ENCODE measurements around the gene NKAIN2.

NKAIN2 gene

DNA sequence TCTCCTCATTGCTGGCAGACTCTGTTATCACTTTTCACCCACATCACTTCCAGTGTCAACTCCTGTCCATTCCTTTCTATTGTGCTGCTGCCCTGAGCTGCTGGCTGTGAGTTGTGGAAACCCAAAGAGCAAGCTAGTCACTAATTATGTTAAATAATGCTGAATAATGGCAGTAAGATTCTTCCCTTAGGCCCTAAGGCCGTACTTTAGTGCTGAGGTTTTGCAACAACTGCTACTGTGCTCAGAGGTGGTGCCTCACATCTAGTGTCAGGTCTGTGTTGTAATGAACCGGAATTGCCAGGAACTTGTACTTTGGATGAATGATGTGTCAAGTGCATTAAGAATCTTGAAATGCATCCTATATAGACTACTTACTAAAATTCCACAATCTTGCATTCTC lies 786.3 kb downstream of the NKAIN2 start:
- DNase-seq (ENCODE audit: low spot score), result no peak

- DNase-seq (ENCODE audit: low spot score), result no peak
Observed at GRCh38 chr6:124599656-124600055, 796.0 kb downstream of the NKAIN2 start.

DNA sequence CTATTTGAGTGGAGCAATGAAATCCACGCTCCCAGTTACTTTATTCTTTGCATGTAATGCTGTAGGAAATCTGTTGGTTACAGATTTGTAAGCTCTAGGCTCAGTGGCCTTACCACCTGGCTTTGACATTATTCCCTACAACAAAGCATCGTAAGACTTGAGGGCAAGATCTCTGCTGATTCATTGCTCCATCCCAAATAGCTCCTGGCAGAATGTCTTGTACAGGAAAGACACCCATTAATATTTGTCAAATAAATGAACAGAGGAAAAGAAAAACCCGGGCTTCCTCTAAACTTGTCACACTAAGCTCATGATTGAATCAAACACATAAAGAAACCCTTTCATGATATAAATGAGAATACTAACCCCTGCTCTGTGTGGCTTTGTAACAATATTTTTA lies 801.1 kb downstream of the NKAIN2 start:
- no peak for DNase-seq (ENCODE audit: low spot score)

DNA sequence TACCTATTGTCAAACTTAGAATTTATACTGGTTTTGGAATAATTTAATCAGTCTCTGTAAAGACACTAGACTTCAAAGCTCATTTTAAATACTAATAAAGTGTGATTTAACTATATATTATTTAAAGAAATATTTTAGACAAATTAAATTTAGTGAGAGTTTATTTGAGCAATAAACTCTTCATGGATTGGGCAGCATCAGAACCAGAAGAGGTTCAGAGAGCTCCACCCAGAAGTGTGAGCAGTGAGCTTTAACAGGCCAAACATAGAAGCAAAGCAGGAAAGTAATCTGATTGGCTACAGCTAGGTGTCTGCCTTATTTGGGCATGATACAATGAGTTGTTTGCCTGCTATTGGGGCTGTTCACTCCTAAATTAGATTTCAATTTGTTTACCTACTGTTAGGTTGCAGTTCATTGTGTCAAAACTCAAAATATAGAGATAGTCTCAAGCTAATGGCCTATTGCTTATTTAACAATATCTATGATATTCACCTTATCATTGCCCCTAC lies 803.5 kb downstream of the NKAIN2 start:
- DNase-seq (ENCODE audit: low spot score), result no peak

DNA sequence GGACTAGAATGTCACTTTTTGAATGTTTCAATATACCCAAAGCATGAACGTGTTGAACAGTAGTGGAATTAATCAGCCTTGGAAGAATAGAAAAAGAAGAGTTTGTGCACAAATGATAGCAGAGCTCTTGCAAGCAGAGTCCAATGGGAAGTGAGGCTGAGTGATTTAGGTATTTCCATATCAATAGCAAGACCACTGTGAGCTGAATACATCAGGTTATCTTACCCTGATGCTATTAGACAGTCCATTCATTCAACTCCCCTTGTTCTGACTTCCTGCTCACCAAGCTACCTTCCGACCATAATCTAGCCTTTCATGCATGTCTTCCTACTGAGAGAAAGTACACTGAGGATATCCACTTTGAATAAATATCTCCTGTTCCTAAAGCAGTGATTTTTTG lies 809.4 kb downstream of the NKAIN2 start:
- DNase-seq (ENCODE audit: low spot score), result no peak

DNA sequence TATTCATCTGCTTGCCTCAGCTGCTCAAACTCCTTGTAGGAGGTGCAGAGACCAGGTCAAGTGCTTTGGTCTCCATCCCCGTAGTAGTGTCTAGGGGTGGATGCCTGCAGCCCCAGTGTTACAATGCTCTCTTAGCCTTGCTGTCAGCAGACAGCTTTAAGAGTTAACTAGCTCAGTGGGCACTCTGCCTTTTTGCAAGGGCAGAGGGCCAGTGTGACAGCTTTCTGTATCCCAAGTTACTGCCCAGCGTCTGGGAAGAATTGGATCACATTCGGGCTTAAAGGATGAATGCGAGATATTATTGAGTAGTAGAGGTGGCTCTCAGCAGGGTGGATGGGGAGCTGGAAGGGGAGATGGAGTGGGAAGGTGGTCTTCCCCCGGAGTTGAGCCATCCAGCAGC lies 818.7 kb downstream of the NKAIN2 start:
- DNase-seq (ENCODE audit: low spot score), result no peak

- no peak for DNase-seq (ENCODE audit: low spot score)
Observed at GRCh38 chr6:124633655-124634054, 830.0 kb downstream of the NKAIN2 start.

DNA sequence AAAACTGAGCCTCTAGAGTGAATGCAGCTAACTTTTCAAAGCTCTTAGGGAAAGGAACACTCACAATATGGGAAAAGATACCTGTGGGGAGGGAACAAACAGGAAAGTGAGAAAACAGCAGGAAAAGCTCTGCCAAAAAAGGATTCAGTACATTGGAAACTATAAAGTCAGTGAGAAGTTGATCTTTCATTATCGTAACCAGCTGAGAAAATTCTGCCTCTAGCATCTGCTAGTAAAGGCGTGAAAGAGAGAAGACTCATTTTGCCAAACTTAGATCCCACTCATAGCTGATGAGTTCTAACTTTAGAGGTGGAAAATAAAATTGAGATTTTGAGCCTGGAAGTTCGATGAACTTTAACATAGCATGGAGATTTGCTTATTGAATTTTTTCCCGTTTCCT lies 836.8 kb downstream of the NKAIN2 start:
- no peak for DNase-seq (ENCODE audit: low spot score)

- DNase-seq (ENCODE audit: low spot score), result no peak
Observed at GRCh38 chr6:124655866-124656265, 852.2 kb downstream of the NKAIN2 start.

GRCh38 chr6:124658053-124658452 lies 854.4 kb downstream of the NKAIN2 start:
- DNase-seq (ENCODE audit: low spot score), result no peak

DNA sequence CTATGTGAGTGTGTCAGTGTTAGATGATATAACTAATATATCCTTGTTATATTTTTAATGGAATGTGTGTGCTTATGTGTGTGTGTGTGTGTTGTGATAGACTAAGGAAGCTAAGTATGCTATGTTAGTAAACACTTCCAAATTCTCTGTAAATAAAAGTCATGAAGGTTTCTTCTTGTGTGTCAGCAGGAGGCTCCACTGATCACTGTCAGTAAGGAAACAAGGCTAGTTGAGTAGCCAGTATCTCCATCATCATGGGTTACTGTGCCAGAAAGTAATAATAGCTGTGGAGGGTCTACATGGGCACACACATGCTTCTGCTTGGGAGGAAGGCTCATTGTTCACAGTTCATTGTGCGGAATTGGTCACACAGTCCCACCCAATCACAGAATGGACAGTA lies 855.8 kb downstream of the NKAIN2 start:
- no peak for DNase-seq (ENCODE audit: low spot score)

DNA sequence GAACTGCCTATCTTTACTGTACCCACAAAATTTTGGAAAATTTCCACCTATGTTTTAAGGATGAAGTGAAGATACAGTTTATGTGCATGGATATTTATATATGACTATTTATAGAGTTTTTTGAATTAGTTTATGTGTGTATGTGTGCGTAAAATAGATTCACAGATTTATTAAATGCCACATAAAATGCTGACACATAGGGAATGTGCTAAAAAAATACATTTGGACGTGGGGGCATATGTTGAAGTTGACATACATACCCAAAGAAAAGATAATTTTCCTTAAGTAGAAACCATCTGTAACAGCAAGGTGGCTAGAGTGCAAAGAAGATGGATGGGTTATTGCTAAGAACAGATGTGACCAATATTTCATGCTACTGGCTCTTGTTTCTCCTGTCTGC lies 856.5 kb downstream of the NKAIN2 start:
- DNase-seq (ENCODE audit: low spot score), result no peak

DNA sequence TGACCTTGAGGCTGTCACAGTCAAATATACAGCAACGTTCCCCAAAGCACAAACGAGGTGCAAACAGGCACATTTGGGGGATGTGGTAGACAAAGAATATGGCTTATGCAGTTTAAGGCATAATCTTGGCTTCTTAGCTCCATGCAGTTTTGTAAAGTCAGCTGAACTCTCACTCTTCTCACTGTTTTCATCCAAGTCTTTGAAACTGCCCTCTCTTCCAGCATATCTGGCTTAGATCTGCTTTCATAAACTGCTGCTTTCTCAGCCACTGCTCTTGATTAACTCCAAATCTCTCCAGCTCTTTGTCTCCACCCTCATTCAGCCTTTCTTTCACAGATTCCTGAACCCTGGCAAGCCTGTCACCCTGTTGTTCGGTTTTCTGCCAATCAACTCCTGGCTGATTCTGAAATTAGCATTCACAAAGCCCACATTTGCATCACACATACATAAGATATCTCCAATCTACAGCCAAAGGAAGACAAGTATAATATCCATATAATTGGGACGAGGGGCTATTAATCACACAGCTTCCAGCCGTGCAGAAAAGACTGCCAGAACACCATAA lies 857.5 kb downstream of the NKAIN2 start:
- DNase-seq (ENCODE audit: low spot score), result no peak

- no peak for DNase-seq (ENCODE audit: low spot score)
Observed at GRCh38 chr6:124668028-124668427, 864.4 kb downstream of the NKAIN2 start.

- DNase-seq (ENCODE audit: low spot score), result no peak
Observed at GRCh38 chr6:124669713-124670480, 866.2 kb downstream of the NKAIN2 start.

DNA sequence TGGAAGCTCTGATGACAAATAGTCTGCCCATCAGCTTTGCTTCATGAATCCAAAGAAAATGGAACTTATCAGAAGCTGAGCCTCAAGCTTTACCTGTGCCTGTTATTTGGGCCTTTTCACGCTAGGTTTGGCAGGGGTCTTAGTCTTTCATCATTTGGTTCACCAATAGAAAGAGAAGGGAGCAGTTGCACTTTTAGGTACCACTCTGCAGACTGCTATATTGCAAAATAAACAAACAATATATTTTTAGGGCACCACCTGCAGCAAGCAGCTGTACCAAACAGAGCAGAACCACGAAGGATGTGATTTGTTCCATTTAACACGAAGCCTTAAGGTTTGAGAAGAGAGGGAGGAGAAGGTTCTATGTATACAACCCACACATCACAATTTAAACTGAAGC lies 867.1 kb downstream of the NKAIN2 start:
- no peak for DNase-seq (ENCODE audit: low spot score)

DNA sequence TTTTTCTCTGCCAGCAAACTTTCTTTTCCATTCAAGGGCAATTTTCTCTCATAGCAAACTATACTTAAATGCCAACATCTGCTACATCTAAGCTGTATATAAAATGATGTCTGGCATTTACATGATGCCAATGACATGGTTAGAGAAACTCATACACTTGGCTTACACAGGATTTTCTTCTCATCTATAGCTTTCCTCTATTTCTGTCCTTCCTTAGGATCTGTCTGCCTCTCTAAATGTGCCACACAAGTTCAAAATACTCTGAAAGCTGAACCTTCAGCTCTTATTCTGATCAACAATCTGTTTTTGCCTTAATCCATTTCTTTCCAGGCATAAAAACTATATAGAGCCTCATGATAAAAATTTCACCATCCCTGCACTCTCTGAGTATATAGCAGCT lies 867.7 kb downstream of the NKAIN2 start:
- DNase-seq (ENCODE audit: low spot score), result no peak

DNA sequence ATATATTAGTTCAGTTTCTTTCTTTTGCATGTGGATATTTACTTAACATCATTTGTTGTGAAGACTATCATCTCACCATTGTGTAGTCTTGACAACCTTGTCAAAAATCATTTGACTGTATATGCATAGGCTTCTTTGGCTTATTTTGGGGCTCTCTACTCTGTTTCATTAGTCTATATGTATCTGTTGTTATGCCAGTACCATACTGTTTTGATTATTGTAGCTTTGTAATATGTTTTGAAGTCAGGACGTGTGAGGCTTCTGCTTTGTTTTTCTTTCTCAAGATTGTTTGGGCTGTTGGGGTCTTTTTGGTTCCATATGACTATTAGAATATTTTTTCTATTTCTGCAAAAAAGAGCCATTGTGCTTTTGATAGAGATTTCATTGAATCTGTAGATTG lies 870.4 kb downstream of the NKAIN2 start:
- DNase-seq (ENCODE audit: low spot score), result no peak

GRCh38 chr6:124676033-124676432 lies 872.4 kb downstream of the NKAIN2 start:
- no peak for DNase-seq (ENCODE audit: low spot score)

DNA sequence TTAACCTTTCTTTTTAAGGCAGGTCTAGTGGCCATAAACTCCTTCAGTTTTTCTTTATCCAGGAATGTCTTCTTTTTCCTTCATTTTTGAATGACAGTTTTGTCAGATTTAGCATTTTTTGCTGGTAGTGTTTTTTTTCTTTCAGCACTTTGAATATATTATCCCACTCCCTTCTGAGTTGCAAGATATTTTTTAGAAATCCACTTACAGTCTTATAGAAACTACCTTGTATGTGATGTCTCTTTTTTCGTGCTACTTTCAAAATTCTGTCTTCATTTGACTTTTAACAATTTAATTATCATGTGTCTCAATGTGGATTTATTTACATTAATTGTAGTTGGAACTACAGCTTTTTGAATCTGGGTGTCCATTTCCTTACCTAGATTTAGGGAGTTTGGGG lies 874.2 kb downstream of the NKAIN2 start:
- DNase-seq (ENCODE audit: low spot score), result no peak

DNA sequence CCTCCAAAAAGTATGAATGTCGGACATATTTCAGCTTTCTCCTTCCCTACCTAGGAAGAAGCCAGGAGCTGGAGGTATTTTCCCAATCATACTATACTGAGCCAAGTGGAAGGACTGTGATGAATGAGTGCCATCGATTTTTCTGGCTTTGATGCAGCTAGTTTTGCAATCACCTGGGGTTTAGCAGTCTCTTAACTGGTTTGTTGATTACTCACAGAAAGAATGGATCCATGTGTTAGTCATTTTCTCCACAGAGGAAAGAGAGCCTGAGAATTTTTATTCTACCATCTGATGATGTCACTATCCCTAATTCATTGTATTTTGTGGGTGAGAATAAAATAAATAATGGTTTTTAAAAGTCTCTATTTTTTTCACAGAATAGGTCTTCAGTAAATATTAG lies 875.7 kb downstream of the NKAIN2 start:
- no peak for DNase-seq (ENCODE audit: low spot score)

DNA sequence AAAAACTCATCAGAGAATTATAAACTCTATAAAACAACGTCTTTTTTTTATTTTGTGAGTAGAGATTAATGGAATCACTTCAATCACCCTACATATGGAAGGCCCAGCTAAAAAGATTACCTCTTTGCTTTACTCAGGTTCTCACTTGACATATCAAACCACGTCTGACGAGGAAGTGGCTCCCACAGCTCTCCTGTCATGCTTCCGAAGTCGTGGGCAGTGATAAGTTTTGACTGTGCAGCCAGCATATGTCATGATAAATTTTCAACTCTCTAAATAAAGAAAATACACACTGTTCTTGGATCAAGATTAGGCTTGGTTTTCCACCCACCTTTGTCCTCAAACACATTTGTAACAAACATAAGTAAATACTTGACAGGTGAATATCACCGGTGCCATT lies 879.1 kb downstream of the NKAIN2 start:
- no peak for DNase-seq (ENCODE audit: low spot score)

DNA sequence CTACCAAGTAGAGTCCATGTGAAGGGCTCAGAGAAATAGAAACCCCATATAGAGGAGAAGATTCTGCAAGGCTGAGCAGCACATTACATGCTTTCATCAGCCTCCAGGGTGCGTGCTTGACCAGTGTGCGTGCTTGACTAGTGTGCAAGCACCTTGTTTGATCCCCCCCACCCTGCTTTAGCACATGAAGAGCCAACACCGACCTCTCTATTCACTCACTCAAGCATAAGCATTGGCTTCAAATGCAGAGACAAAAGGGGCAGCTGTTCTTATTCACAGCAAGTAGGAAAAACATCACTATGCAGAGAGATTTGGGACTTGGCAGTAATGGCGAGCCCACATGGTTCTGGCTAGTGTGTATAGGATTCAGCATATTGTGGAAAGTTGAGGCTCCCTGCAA lies 879.8 kb downstream of the NKAIN2 start:
- no peak for DNase-seq (ENCODE audit: low spot score)

GRCh38 chr6:124684621-124685020 lies 881.0 kb downstream of the NKAIN2 start:
- no peak for DNase-seq (ENCODE audit: low spot score)
